Activated CD8-positive, alpha-beta memory T cell treated with anti-CD3 and anti-CD28 coated beads, Interleukin-2, amount 50 U/mL, for 1 hour (primary cell): ENCODE results near the gene ZNF276.
"Not testable (repeated sequence)": the region's sequence is repeated elsewhere in the genome, so short reads cannot be mapped to it uniquely, and the experiment has no call there.

Source experiments
- DNase-seq: peaks from one replicate; pipeline ENCODE4 v3.0.0-alpha.2; 2020; ENCODE audit errors: extremely low read depth

The ZNF276 gene

DNA sequence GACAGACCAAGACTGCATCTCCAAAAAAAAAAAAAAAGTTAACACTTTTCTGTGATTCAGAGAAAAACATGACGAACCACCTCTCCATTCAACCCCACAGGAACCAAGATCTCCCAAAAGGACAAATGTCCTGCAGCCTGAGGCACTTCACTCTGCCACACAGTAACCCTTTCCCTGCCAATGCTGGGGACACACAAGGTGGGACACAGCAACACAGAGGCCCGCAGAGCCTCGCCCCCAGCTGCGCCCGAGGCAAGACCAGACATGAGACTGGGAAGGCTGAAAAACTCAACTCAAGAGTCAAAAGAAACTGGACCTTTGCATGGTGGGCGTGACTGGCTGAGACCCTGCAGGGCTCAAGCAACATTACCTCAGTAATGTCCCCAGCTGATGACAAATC is 61.2 kb downstream of the ZNF276 start:
- no peak for DNase-seq

DNA sequence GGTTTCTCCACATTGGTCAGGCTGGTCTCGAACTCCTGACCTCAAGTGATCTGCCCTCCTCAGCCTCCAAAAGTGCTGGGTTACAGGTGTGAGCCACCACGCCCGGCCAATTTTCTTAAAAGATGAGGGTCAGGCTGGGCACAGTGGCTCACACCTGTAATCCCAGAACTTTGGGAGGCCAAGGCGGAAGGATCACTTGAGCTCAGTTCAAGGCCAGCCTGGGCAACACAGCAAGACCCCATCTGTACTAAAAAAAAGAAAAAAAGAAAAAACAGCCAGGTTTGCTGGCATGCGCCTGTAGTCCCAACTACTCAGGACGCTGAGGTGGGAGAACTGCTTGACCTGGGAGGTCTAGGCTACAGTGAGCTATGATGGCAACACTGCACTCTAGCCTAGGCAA is 62.6 kb downstream of the ZNF276 start:
- DNase-seq, result not testable (repeated sequence)

DNA sequence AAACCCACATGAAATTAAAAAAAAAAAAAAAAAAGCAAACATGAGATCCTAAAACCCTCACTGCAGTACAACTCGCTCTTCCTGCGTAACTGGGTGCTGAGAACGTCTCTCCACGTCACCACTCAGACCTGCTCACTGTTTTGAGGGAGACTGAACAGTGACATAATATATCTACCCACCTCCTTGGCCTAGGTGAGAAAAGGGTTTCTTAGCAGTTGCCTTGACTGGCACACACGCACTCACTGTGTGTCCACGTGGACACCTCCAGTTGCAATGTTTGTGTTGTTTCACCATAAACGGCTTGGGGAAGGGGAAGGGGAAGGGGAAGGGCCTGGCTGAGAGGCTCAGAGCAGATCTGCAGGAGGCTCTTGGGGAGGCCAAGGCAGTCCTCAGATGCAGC is 63.1 kb downstream of the ZNF276 start:
- DNase-seq, result peak; percentile 37

DNA sequence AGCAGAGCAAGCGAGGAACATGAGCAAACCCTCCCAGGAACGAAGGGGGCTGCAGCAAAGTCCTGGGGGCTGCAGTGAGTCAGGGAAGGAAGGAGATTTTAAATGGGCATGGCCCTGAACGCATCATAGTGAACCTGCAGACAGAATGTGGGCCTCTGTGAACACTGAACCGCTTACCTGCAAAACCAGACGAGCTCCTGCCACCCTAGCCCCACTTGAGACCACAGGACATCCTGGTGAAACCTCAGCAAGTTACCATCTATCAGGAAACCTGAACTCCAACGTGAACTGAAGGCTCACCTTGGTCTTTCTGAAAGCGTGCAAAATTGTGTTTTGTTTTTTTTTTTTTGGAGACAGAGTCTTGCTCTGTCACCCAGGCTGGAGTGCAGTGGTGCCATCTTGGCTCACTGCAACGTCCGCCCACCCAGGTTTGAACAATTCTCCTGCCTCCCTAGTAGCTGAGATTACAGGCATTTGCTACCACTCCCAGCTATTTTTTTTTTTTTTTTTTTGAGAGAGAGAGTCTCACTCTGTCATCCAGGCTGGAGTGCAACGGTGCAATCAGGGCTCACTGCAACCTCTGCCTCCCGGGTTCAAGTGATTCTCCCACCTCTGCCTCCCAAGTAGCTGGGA is 64.3 kb downstream of the ZNF276 start:
- peak; percentile 58 for DNase-seq

DNA sequence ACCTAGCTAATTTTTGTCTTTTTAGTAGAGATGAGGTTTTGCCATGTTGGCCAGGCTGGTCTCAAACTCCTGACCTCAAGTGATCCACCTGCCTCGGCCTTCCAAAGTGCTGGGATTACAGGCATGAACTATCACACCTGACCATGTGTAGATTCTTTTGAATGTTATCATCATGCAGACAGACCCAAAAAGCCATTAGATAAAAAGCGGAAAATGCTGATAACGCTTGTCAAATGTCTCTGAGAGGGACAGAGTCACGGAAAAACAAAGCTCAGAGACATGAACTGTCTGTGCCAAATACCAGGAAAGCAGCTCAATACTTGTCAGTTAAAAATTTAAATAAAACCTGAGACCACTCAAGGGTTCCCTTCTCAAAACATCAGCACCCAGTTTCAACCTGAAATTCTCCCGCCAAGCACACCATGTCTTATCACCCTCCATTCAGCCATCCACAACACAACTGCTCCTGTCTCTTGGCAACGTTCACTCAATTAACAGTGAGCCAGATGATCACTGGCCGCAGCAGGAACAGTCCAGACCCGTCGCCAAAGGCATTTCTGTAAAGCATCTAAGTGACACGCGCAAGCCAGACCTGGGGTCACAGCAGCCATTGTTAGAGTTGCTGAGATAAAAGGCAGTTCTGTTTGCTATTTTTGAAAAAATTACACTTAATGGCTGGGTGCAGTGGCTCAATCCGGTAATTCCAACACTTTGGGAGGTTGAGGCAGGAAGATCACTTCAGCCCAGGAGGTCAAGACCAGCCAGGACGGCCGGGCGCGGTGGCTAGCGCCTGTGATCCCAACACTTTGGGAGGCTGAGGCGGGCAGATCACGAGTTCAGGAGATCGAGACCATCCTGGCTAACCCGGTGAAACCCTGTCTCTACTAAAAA is 65.4 kb downstream of the ZNF276 start:
- DNase-seq, result no peak

GRCh38 chr16:89787365-89787805 is 66.0 kb downstream of the ZNF276 start:
- DNase-seq, result no peak
